Body of pancreas (tissue), 4 donors: ENCODE results near the gene C10orf143. TPM values are rescaled to one million over a fixed set of nuclear protein-coding genes. Genes with fewer than 3 reads are reported as not detected.

Experiments used
- ATAC-seq: fragments of 150-250 bp; one replicate; pipeline ENCODE4 v1.9.1; 2016
- DNase-seq, 4 donors: peaks; one replicate each; pipeline ENCODE4 v3.0.0-alpha.2; 2019
- H3K27ac ChIP-seq, 4 donors: fragments of 200-600 bp; sonication (generic); 1 replicate in 3 of 4; 2 replicates in 1 of 4; pipeline versions ENCODE4 v1.5.1 to v1.6.1; 2016 to 2019; ENCODE audit warnings: mild to moderate bottlenecking in 1 of 4, mixed read lengths in 1 of 4, moderate library complexity in 1 of 4
- H3K27me3 ChIP-seq, 2 donors: fragments of 200-600 bp; sonication (generic); one replicate each; pipeline ENCODE4 v1.6.0; 2016; ENCODE audit warnings: mild to moderate bottlenecking in 1 of 2
- H3K36me3 ChIP-seq, 2 donors: fragments of 200-600 bp; sonication (generic); replicated peaks in 1 of 2; 2 replicates each; pipeline ENCODE4 v1.5.1; 2016; ENCODE audit warnings: low read depth in 2 of 2; ENCODE audit not compliant: insufficient read depth in 1 of 2
- H3K4me1 ChIP-seq: fragments of 200-600 bp; sonication (generic); one replicate; pipeline ENCODE4 v1.6.0; 2016
- H3K4me3 ChIP-seq, 2 donors: fragments of 200-600 bp; sonication (generic); 1 replicate in 1 of 2; 2 replicates in 1 of 2; pipeline ENCODE4 v1.5.1; 2016 to 2019
- H3K9me3 ChIP-seq, 3 donors: fragments of 200-600 bp; sonication (generic); 1 replicate in 2 of 3; 2 replicates in 1 of 3; pipeline ENCODE4 v1.5.1; 2016
- POLR2A ChIP-seq, 3 donors: fragments of 450-650 bp; IDR thresholded peaks; one replicate each; pipeline ENCODE4 v1.6.1; 2016; ENCODE audit warnings: antibody characterized with exemption in 3 of 3, mild to moderate bottlenecking in 2 of 3
- WGBS, 2 donors: methylation state at CpG; one replicate each; pipeline ENCODE4 v1.1.5; 2017; 5-methylcytosine and 5-hydroxymethylcytosine counted together
- intact Hi-C: fragments of 100-400 bp; cut with DNase I; formaldehyde crosslinking; loops from one replicate; pipeline ENCODE4 v1.15.1; 2023
- total RNA-seq, 2 donors: library from RNA; depleted of rRNA; stranded (reverse); fragments of >200 nt; gene quantifications; one replicate each; pipeline ENCODE4 v1.1.0, GENCODE V29; 2016
- TF ChIP-seq, protein P1 (sequence below), 7 experiments: fragments of 450-650 bp in 4 of 7; fragments of 200-600 bp in 3 of 7; sonication (generic) in 3 of 7; IDR thresholded peaks; one replicate each; pipeline ENCODE4 v1.5.1; 2016 to 2019; ENCODE audit warnings: antibody characterized with exemption in 7 of 7

Gene C10orf143
- total RNA-seq, 2 donors from 2014 or later, result 1.3 to 3.3 TPM

DNA sequence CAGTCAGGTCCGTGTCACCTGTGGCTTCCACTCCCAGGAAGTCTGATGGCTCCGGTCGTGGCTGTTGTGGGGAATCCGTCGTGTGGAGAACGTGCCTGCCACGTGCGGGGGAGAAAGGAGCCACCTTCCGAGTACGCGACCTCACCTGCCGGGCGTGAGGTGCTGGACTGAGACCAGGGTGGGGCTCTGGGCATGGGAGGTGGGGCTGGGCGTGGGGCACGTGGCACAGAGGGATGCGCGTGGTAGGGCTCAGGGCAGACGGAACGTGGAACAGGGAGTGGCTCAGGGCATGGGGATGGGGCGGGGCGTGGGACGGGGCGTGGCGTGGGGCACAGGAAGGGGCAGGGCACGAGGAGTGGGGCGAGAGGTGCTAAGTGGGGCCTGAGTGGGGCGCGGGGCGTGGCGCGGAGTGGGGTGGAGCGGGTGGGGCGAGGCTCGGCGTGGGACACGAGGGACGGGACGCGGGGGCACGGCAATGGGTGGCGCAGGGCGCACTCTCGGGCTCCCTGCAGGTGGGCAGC lies 64.8 kb downstream of the C10orf143 start:
- H3K4me3 ChIP-seq, result no peak overlapping the region
- WGBS, 2 donors, result 83 to 86% methylated on average over 42 to 43 of the region's 43 CpGs
- H3K4me1 ChIP-seq, result no peaks in the 10 kb centered on the region
- DNase-seq (no peak), ATAC-seq (no peak)
- no peaks in the 10 kb centered on the region for H3K27me3 ChIP-seq
- intact Hi-C loops, result no loop called here
- H3K27ac ChIP-seq, result no peak overlapping the region
- no peaks in the 10 kb centered on the region for H3K36me3 ChIP-seq
- H3K9me3 ChIP-seq, result no peaks in the 10 kb centered on the region
- no peak for TF ChIP-seq POLR2A (IDR thresholded peaks at IDR 0.05)
- TF ChIP-seq, protein P1, sequence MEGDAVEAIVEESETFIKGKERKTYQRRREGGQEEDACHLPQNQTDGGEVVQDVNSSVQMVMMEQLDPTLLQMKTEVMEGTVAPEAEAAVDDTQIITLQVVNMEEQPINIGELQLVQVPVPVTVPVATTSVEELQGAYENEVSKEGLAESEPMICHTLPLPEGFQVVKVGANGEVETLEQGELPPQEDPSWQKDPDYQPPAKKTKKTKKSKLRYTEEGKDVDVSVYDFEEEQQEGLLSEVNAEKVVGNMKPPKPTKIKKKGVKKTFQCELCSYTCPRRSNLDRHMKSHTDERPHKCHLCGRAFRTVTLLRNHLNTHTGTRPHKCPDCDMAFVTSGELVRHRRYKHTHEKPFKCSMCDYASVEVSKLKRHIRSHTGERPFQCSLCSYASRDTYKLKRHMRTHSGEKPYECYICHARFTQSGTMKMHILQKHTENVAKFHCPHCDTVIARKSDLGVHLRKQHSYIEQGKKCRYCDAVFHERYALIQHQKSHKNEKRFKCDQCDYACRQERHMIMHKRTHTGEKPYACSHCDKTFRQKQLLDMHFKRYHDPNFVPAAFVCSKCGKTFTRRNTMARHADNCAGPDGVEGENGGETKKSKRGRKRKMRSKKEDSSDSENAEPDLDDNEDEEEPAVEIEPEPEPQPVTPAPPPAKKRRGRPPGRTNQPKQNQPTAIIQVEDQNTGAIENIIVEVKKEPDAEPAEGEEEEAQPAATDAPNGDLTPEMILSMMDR (IDR thresholded peaks at IDR 0.05), result no peak

DNA sequence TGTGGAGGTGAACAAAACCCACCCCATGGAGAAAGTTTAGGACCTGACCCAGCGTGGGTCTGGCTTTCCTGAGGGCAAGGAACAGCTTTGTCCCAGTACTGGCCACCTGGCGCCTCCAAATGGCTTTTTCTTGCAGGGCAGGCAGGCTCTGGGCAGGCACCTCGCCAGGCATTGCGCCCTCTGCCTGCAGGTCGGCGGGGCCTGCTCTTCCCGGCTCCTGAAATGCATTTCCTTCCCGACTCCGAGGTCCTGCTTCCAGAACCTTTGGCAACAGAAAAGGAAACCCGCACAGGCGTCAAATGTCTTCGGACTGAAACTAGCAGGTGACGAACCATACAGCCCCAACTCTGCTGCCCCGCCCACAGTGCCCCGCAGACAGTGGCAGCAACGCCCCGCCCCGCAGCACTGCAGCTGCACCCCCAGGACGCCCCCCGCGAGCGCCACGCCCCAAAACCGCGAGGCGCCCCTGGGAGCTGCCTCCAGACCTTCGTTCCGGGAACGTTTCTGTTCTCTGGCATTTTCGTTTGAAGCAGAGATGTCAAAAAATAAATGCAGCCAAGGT lies 65.5 kb downstream of the C10orf143 start:
- peak in 1 of 4 donors; percentile 15 for DNase-seq
- Histone ChIP-seq H3K27me3 (no peaks in the 10 kb centered on the region), H3K4me1 (no peaks in the 10 kb centered on the region), H3K27ac (no peak overlapping the region), H3K9me3 (no peaks in the 10 kb centered on the region), H3K4me3 (no peak overlapping the region), H3K36me3 (no peaks in the 10 kb centered on the region)
- WGBS, 2 donors, result 39 to 54% methylated on average over 9 to 29 of the region's 30 CpGs
- intact Hi-C loops, result no loop called here
- TF ChIP-seq POLR2A (IDR thresholded peaks at IDR 0.05), result no peak
- TF ChIP-seq, protein P1 (IDR thresholded peaks at IDR 0.05), result peak in 2 of 7 experiments; percentile 10 to 12
- no peak for ATAC-seq

DNA sequence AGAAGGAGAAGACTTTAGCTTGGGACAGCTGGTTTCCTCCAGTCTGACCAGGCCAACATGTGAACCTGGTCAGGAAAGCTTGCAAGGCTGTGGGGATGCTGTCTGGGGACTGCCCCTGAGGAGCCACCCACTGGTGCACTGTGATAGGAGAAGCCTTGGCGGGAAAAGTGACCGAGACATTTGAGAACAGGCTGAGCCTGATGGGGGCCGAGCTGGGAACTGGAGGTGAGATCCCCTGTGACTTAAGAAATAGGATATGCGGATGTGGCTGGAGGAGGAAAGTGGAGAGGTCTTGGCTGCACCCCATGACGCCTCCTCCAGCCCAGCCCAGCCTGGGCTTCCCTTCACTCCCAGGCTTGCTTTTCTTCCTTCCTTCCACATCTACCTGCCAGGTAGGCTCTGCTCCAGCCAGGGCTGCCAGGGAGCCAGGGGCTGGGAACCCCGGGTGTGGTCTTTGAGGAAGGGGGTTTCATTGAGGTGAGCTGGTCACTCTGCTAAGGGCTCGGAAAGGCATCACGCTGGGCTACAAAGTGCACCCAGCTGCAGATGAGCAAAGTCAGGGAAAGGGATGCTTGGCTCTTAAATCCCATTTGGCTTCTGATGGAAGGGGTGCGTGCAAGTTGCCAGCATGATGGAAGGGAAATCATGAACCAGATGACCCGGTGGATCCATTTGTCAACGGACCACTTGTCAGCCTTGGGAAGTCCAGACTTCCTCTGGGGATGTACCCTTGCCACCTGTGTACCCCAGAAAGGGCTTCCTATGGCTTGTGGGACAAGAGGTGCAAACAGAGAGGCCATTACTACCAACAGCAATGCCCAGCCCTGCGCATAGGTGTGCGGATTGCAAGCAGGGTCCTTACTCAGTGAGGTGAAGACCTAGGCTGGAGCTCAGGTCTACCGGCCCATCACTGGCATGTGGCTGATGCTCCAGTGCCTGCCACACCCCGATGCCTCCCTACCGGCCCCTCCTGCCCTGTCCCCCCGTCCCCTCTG lies 66.3 kb downstream of the C10orf143 start:
- Histone ChIP-seq H3K36me3 (no peaks in the 10 kb centered on the region), H3K27me3 (no peaks in the 10 kb centered on the region), H3K4me1 (no peaks in the 10 kb centered on the region), H3K27ac (no peak overlapping the region), H3K4me3 (no peak overlapping the region), H3K9me3 (no peaks in the 10 kb centered on the region)
- WGBS, 2 donors, result 71% methylated on average over 14 to 17 of the region's 17 CpGs
- no peak for TF ChIP-seq POLR2A (IDR thresholded peaks at IDR 0.05)
- TF ChIP-seq, protein P1 (IDR thresholded peaks at IDR 0.05), result no peak
- DNase-seq (peak in 1 of 4 donors; percentile 4), ATAC-seq (no peak)
- intact Hi-C loops, result no loop called here

DNA sequence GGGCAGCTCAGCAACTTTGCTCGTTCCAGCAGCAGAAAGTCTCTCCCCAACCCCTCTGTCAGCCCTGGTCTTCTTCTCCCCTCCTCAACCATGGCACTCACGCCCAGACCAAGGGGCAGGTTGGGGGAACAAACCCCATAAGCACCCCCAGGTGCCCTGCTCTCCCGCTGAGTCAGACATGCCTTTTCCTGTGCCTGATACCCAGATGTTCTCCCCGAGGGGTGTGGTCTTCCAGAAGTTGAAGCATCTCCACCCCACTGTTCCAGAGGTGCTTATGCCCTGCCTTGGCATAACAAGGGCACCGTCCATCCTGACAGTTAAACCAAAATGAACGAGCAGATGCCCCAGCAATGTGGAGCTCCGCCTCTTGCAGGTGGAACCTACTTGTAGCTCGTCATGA lies 67.1 kb downstream of the C10orf143 start:
- H3K27ac ChIP-seq, result no peak overlapping the region
- no peak overlapping the region for H3K4me3 ChIP-seq
- ATAC-seq, result no peak
- H3K9me3 ChIP-seq, result no peaks in the 10 kb centered on the region
- no peaks in the 10 kb centered on the region for H3K27me3 ChIP-seq
- intact Hi-C loops, result no loop called here
- H3K36me3 ChIP-seq, result no peaks in the 10 kb centered on the region
- TF ChIP-seq, protein P1 (IDR thresholded peaks at IDR 0.05), result no peak
- TF ChIP-seq POLR2A (IDR thresholded peaks at IDR 0.05), result no peak
- H3K4me1 ChIP-seq, result no peaks in the 10 kb centered on the region
- WGBS, 2 donors, result 27 to 42% methylated on average over 5 to 8 of the region's 8 CpGs
- peak in 1 of 4 donors; percentile 4 for DNase-seq
